ENCODE measurements around the gene GPSM3.

The GPSM3 gene

DNA sequence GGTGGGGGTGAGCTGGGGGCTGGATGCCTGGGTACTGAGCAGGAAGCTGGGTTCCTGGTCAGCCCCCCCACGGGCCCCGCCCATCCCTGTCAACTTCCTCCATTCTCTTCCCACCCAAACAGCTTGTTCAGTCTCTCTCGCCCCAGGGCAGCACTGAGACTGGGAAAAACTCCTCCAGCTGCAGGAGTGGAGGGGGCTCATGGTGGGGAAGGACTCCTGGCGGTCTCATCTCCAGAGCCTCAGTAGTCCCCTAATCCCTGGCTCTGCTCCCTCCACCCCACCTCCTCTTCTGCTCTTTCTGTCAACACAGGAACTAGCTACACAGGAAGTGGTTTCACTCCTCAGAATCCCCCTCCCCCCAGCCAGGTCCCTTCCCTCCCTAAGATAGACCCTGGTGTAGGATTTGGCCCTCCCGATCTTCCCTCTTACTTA is at the start of gene GPSM3:
TSS of gene GPSM3 (minus strand) at position 36 of the 432 bp plus-strand sequence. CDS start 130 bp downstream, outside the sequence.
- H3K4me3 ChIP-seq (ENCODE audit: insufficient read depth, low read length, poor library complexity, severe bottlenecking), result peak within 1 kb of the TSS; percentile 60

DNA sequence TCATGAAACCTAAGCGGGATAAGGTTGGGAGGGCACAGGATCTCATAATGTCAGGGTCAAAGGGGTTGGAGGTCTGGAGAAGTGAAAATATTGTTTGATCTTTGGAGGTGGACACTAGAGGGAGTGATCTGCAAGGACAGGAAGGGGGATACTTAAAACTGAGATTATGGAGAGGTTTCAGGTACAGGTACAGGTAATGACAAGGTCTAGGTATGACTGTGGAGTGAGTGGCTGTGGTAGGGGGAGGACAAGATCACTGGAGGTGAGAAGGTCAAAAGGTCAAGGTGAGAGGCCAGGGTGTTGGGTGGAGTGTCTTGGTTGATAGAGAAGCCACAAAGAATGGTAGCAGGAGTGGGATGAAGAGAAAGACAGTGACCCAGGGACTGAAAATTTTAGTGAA is 48.2 kb upstream of the GPSM3 start:
- no peak overlapping the region for H3K9ac ChIP-seq (ENCODE audit: low read length)
- no peaks in the 10 kb centered on the region for H3K36me3 ChIP-seq (ENCODE audit: low read length)
- H3K4me3 ChIP-seq (ENCODE audit: insufficient read depth, low read length, poor library complexity, severe bottlenecking), result no peak overlapping the region
- no peak overlapping the region for H2AFZ ChIP-seq (ENCODE audit: low read depth, low read length, severe bottlenecking)
- no peaks in the 10 kb centered on the region for H3K79me2 ChIP-seq (ENCODE audit: insufficient read depth, low read length)
- H4K20me1 ChIP-seq (ENCODE audit: low read depth, low read length), result no peaks in the 10 kb centered on the region
- no peak for TF ChIP-seq EZH2phosphoT487 (conservative IDR thresholded peaks at IDR 0.05; ENCODE audit: low read length)
- TF ChIP-seq, protein P1, sequence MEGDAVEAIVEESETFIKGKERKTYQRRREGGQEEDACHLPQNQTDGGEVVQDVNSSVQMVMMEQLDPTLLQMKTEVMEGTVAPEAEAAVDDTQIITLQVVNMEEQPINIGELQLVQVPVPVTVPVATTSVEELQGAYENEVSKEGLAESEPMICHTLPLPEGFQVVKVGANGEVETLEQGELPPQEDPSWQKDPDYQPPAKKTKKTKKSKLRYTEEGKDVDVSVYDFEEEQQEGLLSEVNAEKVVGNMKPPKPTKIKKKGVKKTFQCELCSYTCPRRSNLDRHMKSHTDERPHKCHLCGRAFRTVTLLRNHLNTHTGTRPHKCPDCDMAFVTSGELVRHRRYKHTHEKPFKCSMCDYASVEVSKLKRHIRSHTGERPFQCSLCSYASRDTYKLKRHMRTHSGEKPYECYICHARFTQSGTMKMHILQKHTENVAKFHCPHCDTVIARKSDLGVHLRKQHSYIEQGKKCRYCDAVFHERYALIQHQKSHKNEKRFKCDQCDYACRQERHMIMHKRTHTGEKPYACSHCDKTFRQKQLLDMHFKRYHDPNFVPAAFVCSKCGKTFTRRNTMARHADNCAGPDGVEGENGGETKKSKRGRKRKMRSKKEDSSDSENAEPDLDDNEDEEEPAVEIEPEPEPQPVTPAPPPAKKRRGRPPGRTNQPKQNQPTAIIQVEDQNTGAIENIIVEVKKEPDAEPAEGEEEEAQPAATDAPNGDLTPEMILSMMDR (IDR thresholded peaks at IDR 0.05; ENCODE audit: insufficient read depth, low read length, poor library complexity, severe bottlenecking), result no peak
- H3K4me2 ChIP-seq (ENCODE audit: low read depth, low read length, poor library complexity, severe bottlenecking), result no peak overlapping the region
- H3K27ac ChIP-seq (ENCODE audit: low read depth, low read length), result no peak overlapping the region
- H3K9me2 ChIP-seq (replicated peaks; ENCODE audit: insufficient read depth, low read length), result no peaks in the 10 kb centered on the region
- no peaks in the 10 kb centered on the region for H3F3A ChIP-seq (ENCODE audit: insufficient read depth)
- no peaks in the 10 kb centered on the region for H3K9me3 ChIP-seq (ENCODE audit: insufficient read depth, low read length)
- H3K27me3 ChIP-seq (ENCODE audit: low read length), result no peaks in the 10 kb centered on the region

More for the DNA sequence above, at the start of gene GPSM3:
- peak within 1 kb of the TSS; percentile 95 for H3K4me2 ChIP-seq (ENCODE audit: low read depth, low read length, poor library complexity, severe bottlenecking)
- H3K9me3 ChIP-seq (ENCODE audit: insufficient read depth, low read length), result no peaks in the 10 kb centered on the region
- H3F3A ChIP-seq (ENCODE audit: insufficient read depth), result peaks cover 47% of the 10 kb centered on the region
- no peaks in the 10 kb centered on the region for H3K9me2 ChIP-seq (replicated peaks; ENCODE audit: insufficient read depth, low read length)
- TF ChIP-seq EZH2phosphoT487 (conservative IDR thresholded peaks at IDR 0.05; ENCODE audit: low read length), result no peak
- TF ChIP-seq, protein P1 (IDR thresholded peaks at IDR 0.05; ENCODE audit: insufficient read depth, low read length, poor library complexity, severe bottlenecking), result no peak
- peaks cover 30% of the 10 kb centered on the region for H3K79me2 ChIP-seq (ENCODE audit: insufficient read depth, low read length)
- H4K20me1 ChIP-seq (ENCODE audit: low read depth, low read length), result no peaks in the 10 kb centered on the region
- H3K27me3 ChIP-seq (ENCODE audit: low read length), result no peaks in the 10 kb centered on the region
- peak within 1 kb of the TSS; percentile 91 for H3K9ac ChIP-seq (ENCODE audit: low read length)
- H3K36me3 ChIP-seq (ENCODE audit: low read length), result no peaks in the 10 kb centered on the region
- H2AFZ ChIP-seq (ENCODE audit: low read depth, low read length, severe bottlenecking), result peak within 1 kb of the TSS; percentile 66
- H3K27ac ChIP-seq (ENCODE audit: low read depth, low read length), result peak within 1 kb of the TSS; percentile 87

DNA sequence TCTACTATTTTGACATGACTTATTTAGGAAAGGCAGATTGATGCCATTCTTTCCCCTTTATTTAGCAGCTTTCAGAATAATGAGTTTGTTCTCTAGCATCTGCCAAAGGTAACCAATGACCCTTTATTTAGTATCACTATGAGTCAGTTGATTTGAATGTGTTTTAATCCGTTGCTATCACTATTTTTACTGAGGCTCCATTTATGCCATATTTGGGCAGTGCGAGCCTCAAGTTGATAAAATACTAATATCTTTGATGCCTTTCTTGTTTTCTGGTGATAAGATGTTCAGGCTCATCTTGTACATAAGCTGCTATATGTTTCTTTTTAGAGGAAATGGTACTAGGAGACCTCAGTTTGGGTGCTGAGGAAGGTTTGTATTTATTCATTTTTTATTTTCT is 47.0 kb upstream of the GPSM3 start:
- Histone ChIP-seq H3K4me3 (ENCODE audit: insufficient read depth, low read length, poor library complexity, severe bottlenecking) (no peak overlapping the region), H3K79me2 (ENCODE audit: insufficient read depth, low read length) (no peaks in the 10 kb centered on the region), H3K9me2 (replicated peaks; ENCODE audit: insufficient read depth, low read length) (no peaks in the 10 kb centered on the region), H3K9ac (ENCODE audit: low read length) (no peak overlapping the region), H2AFZ (ENCODE audit: low read depth, low read length, severe bottlenecking) (no peak overlapping the region), H3K9me3 (ENCODE audit: insufficient read depth, low read length) (no peaks in the 10 kb centered on the region), H3F3A (ENCODE audit: insufficient read depth) (no peaks in the 10 kb centered on the region), H3K36me3 (ENCODE audit: low read length) (no peaks in the 10 kb centered on the region), H3K27me3 (ENCODE audit: low read length) (no peaks in the 10 kb centered on the region), H4K20me1 (ENCODE audit: low read depth, low read length) (no peaks in the 10 kb centered on the region), H3K27ac (ENCODE audit: low read depth, low read length) (no peak overlapping the region), H3K4me2 (ENCODE audit: low read depth, low read length, poor library complexity, severe bottlenecking) (no peak overlapping the region)
- TF ChIP-seq, protein P1 (IDR thresholded peaks at IDR 0.05; ENCODE audit: insufficient read depth, low read length, poor library complexity, severe bottlenecking), result no peak
- TF ChIP-seq EZH2phosphoT487 (conservative IDR thresholded peaks at IDR 0.05; ENCODE audit: low read length), result no peak
